ENCODE results near the gene C2orf49.
"Not testable (repeated sequence)": the region's sequence is repeated elsewhere in the genome, so short reads cannot be mapped to it uniquely, and the experiment has no call there.

The C2orf49 gene

GRCh38 chr2:105323111-105323510 is 14.2 kb upstream of the C2orf49 start:
- DNase-seq, result no peak

DNA sequence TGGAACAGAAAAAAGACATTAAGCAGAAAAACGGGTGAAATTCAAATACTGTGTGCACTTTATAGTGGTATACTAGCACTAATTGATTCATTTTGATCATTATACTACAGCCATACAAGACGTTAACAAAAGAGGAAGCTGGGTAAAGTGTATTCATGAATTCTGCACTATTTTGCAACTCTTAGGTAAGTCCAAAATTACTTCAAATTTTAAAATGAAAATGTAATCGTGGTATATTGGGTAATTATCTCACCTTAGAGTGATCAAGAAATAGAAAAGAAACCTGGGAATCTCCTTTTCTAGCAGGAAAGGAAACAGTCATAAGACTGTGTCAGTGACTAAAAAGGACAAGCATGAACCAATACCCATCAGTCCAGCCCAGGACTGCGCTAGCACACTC is 13.2 kb upstream of the C2orf49 start:
- DNase-seq, result no peak

GRCh38 chr2:105324732-105325131 is 12.6 kb upstream of the C2orf49 start:
- no peak for DNase-seq

DNA sequence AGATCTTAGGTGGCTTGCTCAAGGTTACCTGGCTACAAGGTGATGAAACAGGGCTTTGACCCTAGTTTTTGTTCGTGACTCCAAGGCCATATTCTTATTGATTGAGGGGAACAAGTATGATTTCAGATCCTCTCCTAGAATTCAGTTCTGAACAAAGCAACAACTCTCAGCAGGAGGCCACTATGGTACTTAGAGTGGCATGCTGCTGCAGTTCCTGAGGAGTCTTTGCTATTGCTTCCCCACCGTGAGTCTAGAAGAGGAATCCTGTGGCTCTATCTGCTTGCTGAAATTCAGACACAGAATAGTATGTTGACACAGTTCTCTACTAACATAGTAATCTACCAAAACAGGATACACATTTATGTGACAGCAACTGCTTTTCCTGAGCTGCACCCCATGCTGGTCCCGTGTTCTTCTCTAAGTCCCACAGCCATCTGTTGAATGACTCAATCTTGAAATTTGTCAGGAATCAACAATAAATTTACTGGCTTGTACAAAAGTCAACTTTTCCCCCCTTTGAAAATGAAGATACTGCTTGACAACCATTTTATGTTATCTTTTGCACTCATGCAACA is 11.9 kb upstream of the C2orf49 start:
- no peak for DNase-seq

DNA sequence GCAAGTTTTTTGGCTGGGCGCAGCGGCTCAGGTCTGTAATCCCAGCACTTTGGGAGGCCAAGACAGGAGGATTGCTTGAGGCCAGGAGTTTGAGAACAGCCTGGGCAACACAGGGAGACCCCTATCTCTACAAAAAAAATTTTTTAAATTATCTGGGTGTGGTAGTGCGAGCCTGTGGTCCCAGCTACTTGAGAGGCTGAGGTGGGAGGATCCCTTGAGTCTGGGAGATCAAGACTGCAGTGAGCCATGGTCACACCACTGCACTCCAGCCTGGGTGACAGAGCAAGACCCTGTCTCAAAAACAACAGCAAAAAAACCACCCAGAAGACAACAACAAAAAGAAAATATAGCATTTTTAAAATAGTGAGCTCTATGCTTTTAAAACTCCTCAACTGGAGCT is 10.1 kb upstream of the C2orf49 start:
- not testable (repeated sequence) for DNase-seq

- no peak for DNase-seq
These were observed 9.7 kb upstream of the C2orf49 start for GRCh38 chr2:105327690-105328089.

DNA sequence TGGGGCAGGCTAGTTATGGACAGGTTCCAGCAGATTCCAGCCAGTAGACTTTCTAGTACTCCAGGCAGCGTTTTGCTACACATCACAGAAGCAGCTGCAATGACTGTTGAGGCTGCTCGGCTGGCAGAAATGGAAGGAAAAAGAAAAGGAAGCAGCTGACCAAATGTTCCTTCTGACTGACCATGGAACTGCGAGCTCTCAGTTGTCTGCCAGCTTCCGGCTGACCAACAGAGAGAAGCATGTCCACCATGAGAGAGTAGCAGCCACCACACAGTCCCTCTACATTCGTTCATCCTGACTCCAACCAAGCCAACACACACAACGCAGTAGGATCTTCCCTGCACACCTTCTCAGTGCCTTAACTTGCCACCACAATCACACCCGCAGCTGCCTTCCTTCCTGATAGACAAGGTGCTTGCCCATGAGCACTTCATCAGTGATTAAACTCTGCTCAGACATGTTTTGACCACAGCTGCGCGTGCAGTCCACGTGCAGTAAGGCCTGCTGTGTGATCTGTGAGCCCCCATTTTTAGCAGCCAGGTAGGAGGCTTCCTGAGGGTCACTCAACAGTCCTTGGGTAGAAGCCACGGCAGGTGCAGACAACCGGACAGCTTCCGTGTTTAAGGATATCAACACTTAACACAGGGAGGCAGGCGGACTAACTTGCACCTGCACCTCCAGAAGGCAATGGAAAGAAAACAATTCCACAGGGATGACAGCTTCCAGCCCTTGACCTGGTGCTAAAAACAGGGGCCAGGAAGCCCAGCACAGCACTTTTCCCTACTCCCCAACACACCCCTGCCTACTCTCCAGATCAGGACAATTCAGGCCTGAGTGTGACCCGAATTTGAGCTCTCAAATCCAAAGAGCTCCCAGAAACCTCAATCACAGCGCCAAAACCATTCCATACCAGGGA is 8.8 kb upstream of the C2orf49 start:
- no peak for DNase-seq

DNA sequence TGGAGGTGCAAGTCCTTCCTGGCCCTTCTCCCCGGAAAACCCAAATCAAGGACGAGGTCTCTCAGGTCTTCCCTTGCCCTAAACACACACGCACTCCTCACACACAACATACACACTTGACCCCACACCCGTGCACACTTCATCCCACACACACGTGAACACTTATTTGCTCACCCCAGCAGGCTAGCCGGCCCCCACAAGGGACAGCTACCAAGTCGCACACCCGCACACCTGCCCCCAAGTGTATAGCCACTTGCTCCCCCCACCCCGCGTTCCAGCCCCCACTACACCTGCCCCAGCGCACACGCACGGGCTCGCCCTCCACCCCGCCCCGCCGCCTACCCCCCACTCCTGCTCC is 8.2 kb upstream of the C2orf49 start:
- no peak for DNase-seq

- DNase-seq, result no peak
These were observed 7.5 kb upstream of the C2orf49 start, which contains the start of gene TGFBRAP1 for GRCh38 chr2:105329561-105330495. TSS of gene TGFBRAP1 (minus strand) at chr2:105329735. CDS start at chr2:105308301, 21,434 bp downstream.

DNA sequence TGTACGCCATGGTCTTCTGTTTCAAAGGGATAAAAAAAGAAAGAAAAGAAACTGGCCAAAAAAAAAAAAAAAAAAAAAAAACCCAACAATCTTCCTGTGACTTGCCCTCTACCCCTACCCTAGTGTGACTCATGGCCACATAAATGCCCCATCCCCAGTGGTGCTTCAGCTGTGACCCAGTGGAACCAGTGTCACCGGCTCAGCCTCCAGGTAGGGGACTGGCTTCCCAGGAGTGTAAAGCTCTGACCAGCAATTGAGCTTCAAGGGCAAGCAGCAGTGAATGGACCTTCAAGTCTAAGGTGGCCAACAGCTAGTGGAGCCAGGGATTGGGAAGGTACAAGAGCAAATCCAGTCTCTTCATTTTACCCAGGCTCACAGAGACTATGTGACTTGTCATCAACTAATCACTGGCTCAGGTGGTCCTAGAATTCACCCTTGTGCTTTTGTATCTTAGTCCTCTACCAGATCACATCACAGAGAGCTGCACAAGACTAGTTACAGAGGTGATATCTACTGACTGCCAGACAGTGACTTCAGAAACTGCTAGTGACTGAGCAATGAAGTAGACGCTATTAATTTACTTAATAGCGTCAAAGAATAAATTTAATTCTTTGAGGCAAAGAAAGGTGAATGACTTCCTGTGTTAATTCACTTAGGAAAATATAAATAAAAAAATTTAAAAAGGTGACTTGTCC is 6.5 kb upstream of the C2orf49 start:
- DNase-seq, result no peak

DNA sequence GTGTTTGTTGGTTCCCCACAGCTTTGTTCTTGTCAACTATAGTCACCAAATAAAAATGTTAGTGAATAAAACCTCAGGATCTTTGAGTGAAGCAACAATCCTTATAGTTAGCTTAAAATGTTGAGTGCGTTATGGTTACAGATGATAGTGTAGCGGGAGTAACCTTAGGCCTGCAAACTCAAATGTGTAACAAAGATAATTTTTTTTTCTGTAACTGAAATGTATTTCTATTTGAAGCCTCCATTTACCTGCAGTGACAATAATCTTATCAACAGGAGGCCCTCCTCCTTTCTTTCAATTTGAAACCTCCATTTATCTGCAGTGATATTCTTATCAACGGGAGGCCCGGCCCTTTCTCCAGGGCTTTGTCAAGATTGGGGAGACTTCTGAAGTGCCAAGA is 3.1 kb upstream of the C2orf49 start:
- DNase-seq, result no peak

DNA sequence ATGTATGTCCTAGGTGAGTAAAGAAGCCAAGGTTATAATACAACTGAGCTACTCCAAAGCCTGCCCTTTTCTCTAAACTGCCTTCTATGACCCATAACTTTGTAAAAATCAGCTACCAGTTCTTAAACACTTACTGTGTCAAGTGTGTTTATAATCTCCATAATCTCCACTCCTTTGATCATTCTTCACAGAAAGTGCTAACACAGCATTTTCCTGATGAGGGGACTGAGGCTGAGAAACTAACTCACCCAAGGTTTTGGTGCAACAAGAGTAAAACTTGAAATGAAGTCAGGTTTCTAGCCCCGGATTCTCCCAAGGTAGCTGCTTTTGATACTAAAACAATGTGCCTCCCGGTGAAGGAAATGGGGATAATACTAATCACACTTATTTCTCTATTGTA is 1.9 kb upstream of the C2orf49 start:
- no peak for DNase-seq

GRCh38 chr2:105336786-105337121 is 586 bp upstream of the C2orf49 start:
- DNase-seq, result no peak

- no peak for DNase-seq
These were observed 663 bp downstream of the C2orf49 start for GRCh38 chr2:105338020-105338385.

GRCh38 chr2:105339414-105339813 is 2.1 kb downstream of the C2orf49 start:
- no peak for DNase-seq

- no peak for DNase-seq
These were observed 7.5 kb downstream of the C2orf49 start for GRCh38 chr2:105344704-105345345.

GRCh38 chr2:105357122-105357521 is 19.8 kb downstream of the C2orf49 start:
- DNase-seq, result no peak

- no peak for DNase-seq
These were observed 21.3 kb downstream of the C2orf49 start for GRCh38 chr2:105358593-105358992.

GRCh38 chr2:105361102-105361889 is 24.0 kb downstream of the C2orf49 start:
- no peak for DNase-seq

GRCh38 chr2:105362862-105363591 is 25.7 kb downstream of the C2orf49 start:
- no peak for DNase-seq
